ENCODE results near the gene ALDH3A2.
"Not testable (repeated sequence)": the region's sequence is repeated elsewhere in the genome, so short reads cannot be mapped to it uniquely, and the experiment has no call there.

Gene ALDH3A2

DNA sequence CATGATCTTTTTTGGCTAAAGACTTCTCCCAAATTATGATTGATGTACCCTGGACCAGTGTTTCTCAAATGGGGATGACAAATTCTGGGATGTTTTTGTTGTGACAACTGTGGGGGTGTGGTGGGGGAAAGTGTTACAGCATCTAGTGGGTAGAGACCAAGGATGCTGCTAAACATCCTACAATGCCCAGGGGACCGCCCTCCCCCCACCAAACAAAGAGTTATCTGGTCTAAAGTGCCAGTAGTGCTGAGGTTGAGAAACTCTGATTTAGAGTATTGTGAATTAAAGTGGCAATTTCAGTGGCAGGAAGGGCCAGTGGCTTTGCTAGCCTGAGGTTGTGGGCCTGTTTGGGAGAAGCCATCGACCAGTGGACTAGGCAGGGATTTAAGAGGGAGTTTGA lies 34.6 kb downstream of the ALDH3A2 start:
- no peak for DNase-seq

DNA sequence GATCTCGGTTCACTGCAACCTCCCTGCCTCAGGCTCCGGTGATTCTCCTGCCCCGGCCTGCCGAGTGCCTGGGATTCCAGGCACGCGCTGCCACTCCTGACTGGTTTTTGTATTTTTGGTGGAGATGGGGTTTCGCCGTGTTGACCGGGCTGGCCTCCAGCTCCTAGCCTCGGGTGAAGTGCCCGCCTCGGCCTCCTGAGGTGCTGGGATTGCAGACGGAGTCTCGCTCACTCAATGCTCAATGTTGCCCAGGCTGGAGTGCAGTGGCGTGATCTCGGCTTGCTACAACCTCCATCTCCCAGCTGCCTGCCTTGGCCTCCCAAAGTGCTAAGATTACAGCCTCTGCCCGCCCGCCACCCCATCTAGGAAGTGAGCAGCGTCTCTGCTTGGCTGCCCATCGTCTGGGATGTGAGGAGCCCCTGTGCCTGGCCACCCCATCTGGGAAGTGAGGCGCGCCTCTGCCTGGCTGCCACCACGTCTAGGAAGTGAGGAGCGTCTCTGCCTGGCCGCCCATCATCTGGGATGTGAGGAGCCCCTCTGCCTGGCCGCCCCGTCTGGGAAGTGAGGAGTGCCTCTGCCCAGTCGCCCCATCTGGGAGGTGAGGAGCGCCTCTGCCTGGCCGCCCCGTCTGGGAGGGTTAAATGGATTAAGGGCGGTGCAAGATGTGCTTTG lies 36.5 kb downstream of the ALDH3A2 start:
- DNase-seq = not testable (repeated sequence)

DNA sequence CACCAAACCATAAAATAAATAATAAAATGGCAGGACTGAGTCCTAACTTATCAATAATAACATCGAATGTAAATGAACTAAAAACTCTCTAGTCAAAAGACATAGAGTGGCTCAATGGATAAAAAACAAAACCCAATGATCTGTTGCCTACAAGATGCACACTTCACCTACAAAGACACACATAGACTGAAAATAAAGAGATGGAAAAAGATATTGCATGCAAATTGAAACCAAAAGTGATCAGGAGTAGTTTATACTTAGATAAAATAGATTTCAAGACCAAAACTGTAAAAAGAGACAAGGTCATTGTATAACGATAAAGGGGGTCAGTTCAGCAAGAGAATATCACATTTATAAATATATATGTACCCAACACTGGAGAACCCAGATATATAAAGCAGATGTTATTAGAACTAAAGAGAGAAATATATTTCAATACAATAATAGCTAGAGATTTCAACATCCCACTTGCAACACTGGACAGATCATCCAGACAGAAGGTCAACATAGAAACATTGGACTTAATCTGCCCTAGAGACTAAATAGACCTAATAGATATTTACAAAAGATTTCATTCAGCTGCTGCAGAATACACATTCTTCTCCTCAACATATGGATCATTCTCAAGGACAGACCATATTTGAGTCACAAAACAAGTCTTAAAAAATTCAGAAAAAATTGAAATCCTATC lies 38.0 kb downstream of the ALDH3A2 start:
- no peak for DNase-seq

DNA sequence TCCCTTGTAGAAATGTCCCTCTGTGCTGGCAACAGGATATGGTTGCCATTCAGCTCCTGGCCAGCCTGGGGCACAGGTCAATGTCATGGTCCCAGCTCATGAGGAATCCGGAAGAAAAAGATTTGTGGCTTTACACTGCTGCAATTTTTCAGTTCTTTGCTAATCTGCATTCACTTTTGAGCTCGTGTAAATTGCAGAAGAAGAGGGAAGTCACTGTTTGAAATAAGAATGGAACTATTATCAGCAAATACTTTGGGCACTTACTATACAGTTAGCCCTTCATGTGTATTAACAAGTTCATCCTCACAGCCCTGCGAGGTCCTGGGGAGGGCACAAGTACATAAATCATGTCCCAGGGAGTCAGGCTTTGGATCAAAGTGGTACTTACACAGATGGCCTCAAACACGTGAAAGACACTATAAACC lies 53.7 kb downstream of the ALDH3A2 start:
- DNase-seq = no peak

DNA sequence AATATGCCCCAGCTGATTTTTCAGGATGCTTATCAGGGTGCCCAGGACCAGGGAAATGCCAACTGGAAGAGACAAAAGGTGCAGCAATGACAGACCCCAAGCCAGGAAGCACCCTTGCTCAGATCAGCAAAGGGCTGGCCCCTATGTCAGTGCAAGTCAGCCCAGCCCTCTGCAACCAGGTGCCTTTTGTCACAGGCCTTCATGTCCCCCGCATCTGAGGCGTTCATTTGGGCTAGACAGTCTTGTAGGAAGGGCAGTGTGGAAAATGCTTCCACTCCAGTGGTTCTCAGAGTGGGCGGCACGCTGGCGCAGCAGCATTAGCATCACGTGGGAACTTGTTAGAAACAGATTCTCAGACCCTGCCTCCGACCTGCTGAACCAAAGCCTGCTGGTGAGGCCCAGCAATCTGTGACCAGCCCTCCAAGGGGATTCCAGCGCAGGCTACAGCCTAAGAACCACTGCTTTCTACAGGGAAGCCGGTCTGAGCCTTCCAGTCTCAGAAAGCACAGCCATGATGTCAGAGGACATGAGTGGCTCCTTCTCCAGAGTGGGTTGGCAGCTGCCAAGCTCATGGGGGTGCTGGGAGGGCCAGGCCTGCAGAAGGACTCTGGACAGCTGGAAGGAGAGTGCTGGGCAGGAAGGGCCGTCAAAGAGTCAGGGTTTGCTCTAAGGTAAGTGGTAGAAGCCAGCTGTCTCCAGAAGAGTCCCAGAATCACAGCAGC lies 54.7 kb downstream of the ALDH3A2 start:
- no peak for DNase-seq

DNA sequence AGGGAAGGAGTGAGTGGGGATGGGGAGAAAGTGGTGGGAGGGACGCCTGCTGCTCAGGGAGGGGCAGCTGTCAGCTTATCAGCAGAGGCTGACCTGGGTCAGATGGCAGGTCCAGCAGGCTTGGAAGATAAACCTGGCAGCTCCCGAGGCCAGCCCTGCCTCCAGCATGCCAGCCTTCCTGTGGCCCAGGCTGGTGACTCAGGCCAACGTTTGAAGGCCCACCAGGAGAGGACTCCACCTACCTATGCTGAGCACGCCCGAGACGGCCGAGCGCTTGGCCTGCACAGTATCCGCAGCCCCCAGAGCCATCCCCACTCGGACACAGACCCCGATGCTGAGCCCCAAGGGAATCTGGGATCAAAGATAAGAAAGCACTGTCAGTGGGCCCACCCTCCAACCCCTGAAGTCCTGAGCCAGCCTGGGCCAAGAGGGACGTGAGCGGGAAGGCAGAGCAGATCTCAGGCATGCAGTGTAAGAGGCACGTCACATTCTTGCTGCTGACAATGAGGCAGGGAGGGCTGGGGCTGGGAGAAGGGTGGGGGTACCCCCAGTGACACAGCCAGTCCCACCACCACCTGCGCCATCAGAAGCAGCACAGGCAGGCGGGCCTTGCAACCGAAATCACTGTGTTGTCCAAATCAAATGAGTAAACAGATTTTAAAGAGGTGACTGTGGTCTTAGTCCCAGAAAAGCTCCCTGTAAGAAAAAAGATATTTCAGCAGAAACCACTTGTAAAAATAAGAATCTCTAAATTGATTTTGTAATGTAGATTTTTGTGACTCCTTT lies 55.5 kb downstream of the ALDH3A2 start:
- DNase-seq = no peak

DNA sequence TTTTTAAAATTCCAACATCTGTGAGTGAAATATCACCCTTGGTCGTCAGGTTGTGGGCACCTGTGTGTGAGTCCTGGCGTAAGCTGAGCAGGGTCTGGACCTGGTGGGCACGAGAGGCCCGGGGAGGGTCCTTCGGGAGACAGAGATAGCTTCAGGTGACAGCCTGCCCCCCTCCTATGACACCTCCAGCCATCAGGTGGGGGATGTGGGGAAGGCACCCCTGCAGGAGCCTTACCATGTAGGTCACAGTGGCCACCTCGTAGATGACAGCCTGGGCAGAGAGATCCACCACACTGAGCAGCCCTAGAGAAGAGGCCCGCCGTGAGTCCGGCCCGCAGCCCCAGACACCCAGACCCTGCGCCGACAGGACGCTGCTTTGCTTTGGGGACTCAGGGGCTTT lies 56.6 kb downstream of the ALDH3A2 start:
- DNase-seq = no peak

DNA sequence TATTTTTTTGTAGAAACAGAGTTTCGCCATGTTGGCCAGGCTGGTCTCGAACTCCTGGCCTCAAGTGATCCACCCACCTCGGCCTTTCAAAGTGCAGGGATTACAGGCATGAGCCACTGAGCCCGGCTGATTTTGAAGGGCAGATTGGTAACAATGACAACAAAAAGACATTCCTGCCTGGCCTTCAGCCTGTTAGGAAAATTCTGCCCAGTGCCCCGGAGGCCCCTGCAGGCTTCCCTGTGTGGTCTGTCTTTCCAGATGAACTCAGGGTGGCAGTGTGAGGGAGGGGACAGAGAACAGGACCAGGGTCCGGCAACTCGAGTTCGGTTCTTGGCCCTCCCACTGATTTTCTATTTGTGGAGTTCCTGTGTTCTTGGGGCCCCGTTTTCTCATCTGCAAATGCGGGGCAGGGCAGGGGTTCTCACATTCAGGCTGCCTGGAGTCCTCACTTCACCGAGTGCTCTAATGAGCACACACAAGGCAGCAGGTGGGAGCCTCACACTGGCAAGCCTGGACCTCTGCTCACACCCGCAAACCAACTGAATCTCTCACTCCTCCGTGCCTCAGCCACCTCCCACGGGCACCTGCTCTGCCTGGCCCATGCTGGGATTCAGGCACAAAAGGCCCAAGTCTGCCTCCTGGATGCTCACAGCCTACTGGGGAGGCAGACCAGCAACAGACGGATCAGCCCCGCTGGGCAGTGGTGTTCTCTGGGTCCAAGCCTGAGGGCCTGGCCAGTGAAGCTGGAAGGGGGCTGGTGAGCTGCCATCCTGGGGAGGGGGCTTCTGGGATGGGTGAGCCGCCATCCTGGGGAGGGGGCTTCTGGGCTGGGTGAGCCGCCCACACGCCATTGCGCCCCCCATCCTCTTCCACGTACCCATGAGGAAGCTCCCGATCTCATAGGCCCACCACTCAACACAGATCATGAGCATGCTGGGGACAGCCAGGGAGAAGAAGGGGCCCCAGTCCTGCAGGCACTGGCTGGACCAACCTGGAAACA lies 57.5 kb downstream of the ALDH3A2 start:
- DNase-seq = no peak

DNA sequence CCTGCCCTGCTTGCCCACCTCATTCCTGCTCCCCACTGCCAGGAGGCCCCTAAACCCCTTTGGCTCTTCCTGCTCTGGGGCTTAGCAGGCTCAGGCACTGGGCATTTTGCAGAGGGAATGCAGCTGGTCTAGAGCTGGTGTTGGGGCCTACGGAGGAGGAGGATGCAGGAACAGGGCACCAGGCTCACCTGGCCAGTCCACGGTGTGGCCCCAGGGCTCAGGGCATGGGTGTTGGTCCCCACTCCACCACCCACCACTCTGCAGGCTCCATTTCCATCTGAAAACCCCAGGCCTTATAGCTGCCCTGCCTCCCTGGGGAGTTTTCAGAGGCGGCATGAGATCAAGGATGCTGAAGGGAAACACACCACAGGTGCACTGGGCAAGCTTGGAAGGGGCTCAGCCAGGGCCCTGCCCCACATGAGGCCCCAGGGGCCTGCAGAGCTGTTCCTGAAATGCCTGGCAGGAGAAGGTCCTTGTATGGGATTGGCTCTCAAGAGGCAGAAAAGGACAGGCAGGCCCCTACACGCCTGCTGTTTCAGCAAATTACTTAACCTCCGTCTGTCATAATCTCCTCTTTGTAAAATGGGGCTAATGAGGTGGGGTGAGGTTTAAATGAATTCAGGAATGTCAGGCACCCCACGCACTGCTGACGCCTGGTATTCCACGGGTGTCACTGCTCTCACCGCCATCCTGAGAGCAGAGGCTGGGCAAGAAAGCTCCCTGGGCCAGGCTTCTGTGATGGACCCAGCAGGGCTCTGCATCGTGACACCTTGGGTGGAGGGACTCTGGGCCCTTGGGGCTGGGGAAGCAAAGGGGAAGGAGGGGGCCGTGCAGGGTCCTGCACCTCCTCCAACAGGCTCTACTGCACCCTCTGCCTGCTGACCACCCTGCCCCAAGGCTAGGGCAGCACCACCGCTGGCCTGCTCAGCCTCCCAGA lies 58.5 kb downstream of the ALDH3A2 start:
- no peak for DNase-seq

DNA sequence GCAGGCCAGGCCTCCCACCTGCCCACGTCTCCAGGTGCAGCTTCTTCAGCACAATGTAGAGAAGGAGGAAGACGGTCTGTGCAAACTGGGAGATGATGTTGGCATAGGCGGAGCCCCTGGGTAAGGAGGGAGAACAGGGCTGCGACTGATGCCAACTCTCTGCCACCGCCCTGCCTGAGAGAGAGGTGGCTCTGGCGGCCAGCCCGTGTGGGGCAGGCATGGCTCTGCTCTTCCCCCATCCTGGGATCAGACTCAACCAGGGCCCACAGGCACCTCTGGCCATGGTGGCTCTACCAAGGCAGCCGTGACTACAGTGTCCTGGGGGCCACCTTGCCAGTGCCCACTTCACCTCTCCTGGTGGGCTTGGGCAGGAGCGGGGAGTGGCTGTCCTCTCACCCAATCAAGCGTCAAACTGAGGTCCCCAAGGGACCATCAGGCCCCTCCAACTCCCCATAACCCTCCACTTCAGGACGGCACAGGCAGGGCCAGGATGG lies 59.2 kb downstream of the ALDH3A2 start:
- DNase-seq = no peak

DNA sequence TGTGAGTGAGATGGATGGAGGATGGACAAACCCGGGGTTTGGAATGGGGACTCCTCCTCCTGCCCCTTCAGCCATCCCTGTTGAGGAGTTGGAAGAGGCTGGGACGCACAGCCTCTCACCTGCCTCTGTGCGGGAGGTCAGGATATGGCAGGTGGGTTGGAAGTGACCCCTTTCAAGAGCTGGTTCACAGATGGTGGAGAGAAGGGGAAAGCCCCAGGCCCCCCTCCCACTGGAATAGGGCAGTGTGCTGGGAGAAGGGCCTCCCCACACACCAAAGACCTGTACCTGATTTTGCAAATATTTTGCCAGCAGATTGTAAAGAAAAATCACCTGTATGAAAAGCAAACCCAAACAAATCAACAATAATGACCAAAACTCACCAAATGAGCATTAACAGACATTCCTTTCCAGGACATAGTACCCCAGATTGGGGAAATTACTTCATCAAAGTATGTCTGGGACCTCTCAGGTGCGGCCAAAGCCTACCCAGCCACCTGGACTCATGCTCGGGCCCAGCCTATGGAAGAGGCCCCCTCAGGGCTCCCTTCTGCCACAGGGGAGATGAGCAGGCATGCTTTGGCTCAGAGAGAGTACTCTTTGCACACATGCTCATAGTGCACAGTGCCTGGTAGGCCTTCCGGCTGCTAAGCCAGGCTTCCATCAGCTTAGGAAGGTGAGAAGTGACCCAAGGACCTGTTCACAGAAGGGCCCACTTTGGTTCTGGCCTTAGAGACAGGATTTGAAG lies 60.1 kb downstream of the ALDH3A2 start:
- no peak for DNase-seq

DNA sequence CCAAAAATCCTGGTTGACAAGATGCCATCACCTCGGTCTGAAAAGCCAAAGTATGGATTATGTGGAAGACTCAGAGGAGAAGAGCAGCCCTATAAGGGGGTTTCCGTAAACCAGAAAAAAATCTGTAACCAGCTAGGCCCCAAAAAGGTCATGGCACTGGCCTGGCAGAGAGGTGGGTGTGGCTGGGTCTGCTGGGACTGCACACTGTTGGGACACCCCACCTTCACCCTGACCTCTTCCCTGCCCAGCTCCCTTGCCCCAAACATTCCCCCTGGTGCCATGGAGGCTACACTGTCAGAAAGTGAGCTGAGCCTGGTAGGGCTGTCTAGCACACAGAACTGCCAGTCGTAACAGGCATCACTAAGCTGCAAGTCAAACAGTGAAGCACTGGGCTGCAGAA lies 61.3 kb downstream of the ALDH3A2 start:
- no peak for DNase-seq

DNA sequence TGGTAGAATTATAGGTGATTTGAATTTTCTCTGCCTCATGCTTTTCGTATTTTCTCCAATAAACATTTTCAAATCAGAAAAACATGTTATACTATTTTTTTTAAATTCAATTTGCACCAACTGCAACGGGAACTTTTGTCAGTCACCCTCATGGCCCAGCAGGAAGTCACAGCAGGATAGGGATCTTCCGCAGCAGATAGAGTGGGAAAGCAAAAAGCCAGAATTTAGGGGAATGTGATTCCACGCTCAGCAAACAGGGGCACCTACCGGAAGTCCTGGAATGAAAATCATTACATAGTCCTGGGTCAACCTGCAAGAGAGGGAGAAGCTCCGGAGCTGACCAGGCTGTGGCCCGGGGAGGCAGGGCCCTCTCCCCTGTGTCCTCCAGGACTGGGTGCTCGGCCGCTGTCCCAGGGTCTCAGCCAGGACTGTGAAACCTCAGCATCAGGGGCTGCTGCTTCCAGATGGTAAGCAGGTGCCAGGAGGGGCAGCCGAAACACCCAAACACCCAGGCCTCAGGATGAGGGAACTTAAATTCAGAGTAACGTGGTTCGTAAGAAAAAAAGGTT lies 64.0 kb downstream of the ALDH3A2 start:
- no peak for DNase-seq

DNA sequence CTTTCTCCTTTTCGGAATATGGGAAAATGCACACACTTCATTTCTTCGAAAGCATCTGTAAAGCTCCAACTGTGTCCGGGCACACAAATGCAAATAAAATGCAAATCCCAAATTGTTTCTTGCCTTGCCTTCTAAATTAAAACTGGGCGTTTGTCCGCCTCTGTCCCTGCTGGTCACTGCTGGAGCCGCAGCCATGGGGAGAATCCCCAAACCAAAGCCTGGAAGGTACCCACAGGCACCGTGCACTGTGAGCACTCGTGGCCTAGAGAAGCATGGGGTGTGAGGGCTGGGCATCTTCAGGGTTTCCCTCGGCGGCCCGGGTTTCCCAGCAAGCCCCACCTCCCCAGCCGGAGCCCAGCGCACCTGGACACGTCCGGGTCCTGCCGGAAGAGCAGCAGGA lies 64.9 kb downstream of the ALDH3A2 start:
- no peak for DNase-seq

DNA sequence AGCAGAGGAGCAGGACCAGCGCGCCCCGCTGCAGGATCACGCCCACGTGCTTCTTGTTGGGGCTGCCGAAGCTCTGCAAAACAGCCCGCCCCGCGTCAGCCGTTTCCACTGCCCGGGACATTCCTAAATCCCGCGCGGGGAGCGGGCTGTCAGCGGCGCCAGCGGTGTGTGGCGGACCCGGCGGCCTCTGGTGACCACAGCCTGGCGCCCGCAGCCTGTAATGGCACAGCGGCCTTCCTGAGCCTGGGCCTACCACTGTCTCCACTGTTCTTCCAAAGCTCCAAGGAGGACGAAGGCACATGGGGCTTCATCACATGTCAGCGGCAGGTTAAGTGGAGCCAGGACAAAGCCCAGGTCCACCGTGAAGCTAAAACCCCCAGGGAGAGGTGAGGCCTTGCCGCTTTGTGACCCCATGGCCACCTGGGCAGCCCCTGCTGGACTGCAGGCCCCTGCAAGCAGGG lies 65.4 kb downstream of the ALDH3A2 start:
- DNase-seq = no peak

DNA sequence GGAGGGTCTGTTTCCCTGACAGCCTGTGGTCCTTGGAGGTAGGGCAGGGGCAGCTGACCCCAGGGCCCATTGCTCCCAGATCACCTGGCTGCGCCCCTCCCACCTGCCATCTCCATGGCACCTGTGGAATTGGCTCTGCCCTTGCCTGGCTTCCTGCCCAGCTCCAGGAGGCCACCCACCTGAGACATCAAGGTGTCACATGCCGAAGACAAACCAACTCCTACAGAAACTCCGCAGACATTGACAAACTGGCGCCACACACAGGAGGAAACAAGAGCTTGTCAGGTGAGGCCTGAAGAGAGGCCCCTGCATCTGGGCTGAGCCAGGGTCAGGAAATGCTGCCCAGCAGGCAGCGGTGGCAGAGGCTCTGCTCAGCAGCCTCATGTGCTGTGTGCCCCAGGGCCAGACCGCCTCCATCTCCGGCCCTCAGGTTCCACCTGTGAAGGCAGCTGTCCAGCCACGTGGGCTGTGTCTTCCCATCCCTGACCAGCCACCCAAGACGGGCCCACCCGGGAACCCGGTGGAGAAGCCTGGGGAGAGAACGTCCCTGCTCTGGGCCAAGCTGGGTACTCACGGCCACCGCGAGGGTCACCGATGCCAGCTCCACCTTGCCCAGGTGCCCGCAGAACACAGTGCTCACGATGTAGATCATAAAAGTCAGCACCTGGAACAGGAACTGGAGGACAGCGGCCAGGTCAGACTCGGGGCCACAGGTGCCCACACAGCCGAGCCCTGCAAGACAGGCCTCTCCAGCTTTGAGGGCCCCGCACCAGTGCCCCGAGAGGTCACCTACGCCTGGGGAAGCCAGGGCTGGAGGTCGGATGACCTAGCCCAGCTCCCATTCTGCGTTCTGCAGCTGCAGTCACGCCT lies 66.2 kb downstream of the ALDH3A2 start:
- no peak for DNase-seq

DNA sequence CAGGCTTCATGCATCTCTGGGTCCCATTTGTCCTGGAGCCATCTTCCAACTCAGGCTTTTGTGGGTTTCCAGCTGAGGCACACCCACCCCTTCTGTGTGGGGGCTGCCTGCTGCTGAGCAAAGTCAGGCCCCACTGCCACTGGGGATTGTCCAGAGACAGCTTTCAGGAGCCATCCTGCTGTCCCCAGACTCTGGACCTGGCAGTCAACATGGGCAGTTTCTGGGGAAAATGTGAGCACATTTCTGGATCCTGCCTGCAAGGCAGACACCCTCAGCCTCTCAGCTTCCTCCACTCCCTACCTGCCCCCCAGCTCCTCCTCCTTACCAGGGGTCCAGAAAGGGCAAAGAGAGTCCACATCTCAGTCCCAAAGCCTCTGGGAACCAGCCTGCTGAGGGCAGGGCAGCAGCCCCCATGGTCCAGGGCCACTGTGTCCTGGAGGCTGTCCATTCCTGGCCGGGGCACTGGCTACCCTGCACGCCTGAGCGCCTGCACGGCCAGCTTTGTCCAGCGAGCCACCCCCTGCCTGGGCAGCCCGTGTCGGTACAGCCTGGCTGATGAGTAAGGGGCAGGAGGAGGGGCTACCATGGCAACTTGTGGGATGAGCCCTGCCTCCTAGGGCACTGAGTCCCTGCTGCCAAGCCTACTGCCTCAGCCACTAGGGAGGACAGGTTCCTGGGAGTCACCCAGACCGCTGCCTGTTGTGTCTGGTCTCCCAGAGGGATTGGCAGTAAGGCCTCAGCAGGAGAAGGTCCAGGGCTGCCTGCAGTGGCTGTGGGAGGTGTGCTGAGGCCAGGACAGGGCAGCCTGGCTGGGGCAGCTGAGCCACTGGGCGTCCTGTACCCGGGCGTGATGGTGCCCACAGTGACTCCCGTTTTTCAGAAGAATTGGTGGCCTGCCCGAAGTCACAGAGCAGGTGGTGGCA lies 67.8 kb downstream of the ALDH3A2 start, which contains the start of gene SLC47A2:
SLC47A2 (minus strand) TSS at position 477 of the 923 bp plus-strand sequence; CDS start at position 448, 29 bp downstream.
- DNase-seq = no peak

Data from T1000 (cell line).